Heart right ventricle (tissue), 16 donors: ENCODE results near the gene NMNAT1. TPM values are rescaled to one million over a fixed set of nuclear protein-coding genes. Genes with fewer than 3 reads are reported as not detected.
"Not testable (repeated sequence)": the region's sequence is repeated elsewhere in the genome, so short reads cannot be mapped to it uniquely, and the experiment has no call there.

ENCODE experiments used
- ATAC-seq, 8 donors: fragments of 200-7000 bp; cut with Tn5 transposase; one replicate each; pipeline ENCODE4 v1.9.1; 2020; ENCODE audit warnings: mild to moderate bottlenecking in 8 of 8, moderate library complexity in 8 of 8, moderate number of reproducible peaks in 1 of 8
- DNase-seq, 2 donors: peaks; one replicate each; pipeline ENCODE4 v3.0.0-alpha.2; 2020
- H3K27ac ChIP-seq, 10 donors: fragments of 200-600 bp; sonication (generic) in 2 of 10; one replicate each; pipeline versions ENCODE4 v1.5.0 to v1.8.0; 2020 to 2022; ENCODE audit warnings: mild to moderate bottlenecking in 3 of 10
- H3K27me3 ChIP-seq, 7 donors: fragments of 200-600 bp; one replicate each; pipeline ENCODE4 v1.8.0; 2021 to 2022; ENCODE audit warnings: mild to moderate bottlenecking in 2 of 7
- H3K36me3 ChIP-seq, 9 donors: fragments of 200-600 bp; sonication (generic) in 1 of 9; one replicate each; pipeline versions ENCODE4 v1.5.0 to v1.8.0; 2020 to 2022; ENCODE audit warnings: mild to moderate bottlenecking in 2 of 9
- H3K4me1 ChIP-seq, 9 donors: fragments of 200-600 bp; sonication (generic) in 1 of 9; one replicate each; pipeline versions ENCODE4 v1.5.0 to v1.8.0; 2020 to 2022; ENCODE audit warnings: mild to moderate bottlenecking in 4 of 9
- H3K4me3 ChIP-seq, 10 donors: fragments of 200-600 bp; sonication (generic) in 2 of 10; one replicate each; pipeline versions ENCODE4 v1.5.0 to v1.8.0; 2020 to 2022; ENCODE audit warnings: mild to moderate bottlenecking in 7 of 10, moderate library complexity in 2 of 10
- H3K9me3 ChIP-seq, 11 donors: fragments of 200-600 bp in 10 of 11; sonication (generic) in 2 of 11; one replicate each; pipeline versions ENCODE4 v1.5.0 to v1.8.0; 2013 to 2022; ENCODE audit warnings: mild to moderate bottlenecking in 2 of 11, control low read depth in 1 of 11, moderate library complexity in 1 of 11
- CTCF ChIP-seq, 9 donors: fragments of 200-600 bp; sonication (generic) in 2 of 9; IDR thresholded peaks; one replicate each; pipeline versions ENCODE4 v1.5.0 to v1.8.0; 2021 to 2022; ENCODE audit warnings: antibody characterized with exemption in 9 of 9, mild to moderate bottlenecking in 5 of 9, moderate library complexity in 1 of 9
- WGBS, 2 donors: extraction: QIAGEN DNeasy Blood & Tissue Kit; methylation state at CpG; one replicate each; pipeline ENCODE4 v1.1.7; 2013; ENCODE audit warnings: inconsistent platforms in 1 of 2; 5-methylcytosine and 5-hydroxymethylcytosine counted together
- intact Hi-C, 10 donors: fragments of 100-400 bp; cut with DNase I; formaldehyde crosslinking; loops; one replicate each; pipeline versions ENCODE4 v1.11.1 to v1.14.2; 2022
- polyA plus RNA-seq, 2 donors: library from polyadenylated mRNA; stranded (reverse); fragments of 200-250 nt; gene quantifications; one replicate each; pipeline ENCODE4 v1.2.3, GENCODE V29; 2013
- total RNA-seq, 10 donors: library from RNA; stranded (reverse); fragmentation: NEBNext Ultra II Directional in 3 of 10; extraction: Animal tissue kit (Norgen Biotek cat#: 25700) in 3 of 10; gene quantifications; one replicate each; pipeline versions ENCODE4 v1.2.1 to v1.2.4, GENCODE V29; 2021 to 2023
- donor health status: Arrhythmogenic right ventricular cardiomyopathy.
- donor health status: ischemic (EF 13 %, LVEDD 7.1; RV severe dilation, severe dysfunction).
- donor health status: healthy with polysubstance abuse.
- donor health status: DM: no; HTN: yes; CAD: no.
- donor health status: DM: no; HTN: no; CAD: no.
- donor health status: ischemic (EF 25% LVEDD 6.9; RV normal size, moderate dysfunction).
- donor health status: ischemic (EF 25% LVEDD 5.7; RV mildly dilated, moderate dysfunction).
- donor health status: healthy.
- donor health status: DM: yes; HTN: yes; CAD: no.
- donor health status: Ischemic cardiomyopathy.
- donor health status: ischemic (EF 35%, LVEDD 5.7; RV mildly dilated, moderate dysfunction).
- donor health status: nonischemic (EF 11% LVEDD 7.7; RV severe dilation, severe dysfunction).
- donor health status: DM: yes; HTN: yes; CAD: no.
- donor health status: PGD.
- donor health status: ischemic (EF 29% LVEDD 5.4; RV normal size, mild dysfunction).
- donor health status: nonischemic (EF 23%, LVEDD 6.1; RV moderate dilation, normal function).

Gene NMNAT1
- total and polyA plus RNA-seq, 12 donors = 9.6 to 23.7 (median 20.2) TPM

GRCh38 chr1:9912264-9912936 is 30.9 kb upstream of the NMNAT1 start:
- no peaks in the 10 kb centered on the region for H3K36me3 ChIP-seq
- no peak for TF ChIP-seq CTCF (IDR thresholded peaks at IDR 0.05)
- H3K27me3 ChIP-seq = no peaks in the 10 kb centered on the region
- 88 to 90% methylated on average over 12 of the region's 12 CpGs for WGBS, 2 donors
- peak overlapping the region in 6 of 10 donors; percentile 1 to 99 (median 90) for H3K27ac ChIP-seq
- ATAC-seq (no peak), DNase-seq (no peak)
- no peak overlapping the region for H3K4me3 ChIP-seq
- intact Hi-C loops = loop anchor here in 5 of 10 donors (2.0 to 10.0 kb wide), 5 partner anchors 35 to 128 kb away; no protein-coding TSS in a partner anchor
- no peaks in the 10 kb centered on the region for H3K9me3 ChIP-seq
- peaks cover 5 to 49% (median 29%) of the 10 kb centered on the region in 9 donors for H3K4me1 ChIP-seq

GRCh38 chr1:9914610-9914937 is 28.7 kb upstream of the NMNAT1 start:
- Histone ChIP-seq H3K4me1 (peaks cover 2 to 27% (median 15%) of the 10 kb centered on the region in 9 donors), H3K4me3 (no peak overlapping the region), H3K9me3 (no peaks in the 10 kb centered on the region), H3K27me3 (no peaks in the 10 kb centered on the region), H3K36me3 (no peaks in the 10 kb centered on the region), H3K27ac (peak overlapping the region in 2 of 10 donors; percentile 7 to 35)
- ATAC-seq = no peak
- DNase-seq = no peak
- intact Hi-C loops = loop anchor here in 7 of 10 donors (1.0 to 10.0 kb wide), 6 partner anchors 37 to 130 kb away; no protein-coding TSS in a partner anchor
- 36 to 50% methylated on average over 2 of the region's 2 CpGs for WGBS, 2 donors
- TF ChIP-seq CTCF (IDR thresholded peaks at IDR 0.05) = peak in 1 of 9 donors; percentile 41

GRCh38 chr1:9916452-9916851 is 26.8 kb upstream of the NMNAT1 start:
- Histone ChIP-seq H3K27me3 (no peaks in the 10 kb centered on the region), H3K9me3 (no peaks in the 10 kb centered on the region), H3K4me3 (no peak overlapping the region), H3K27ac (no peak overlapping the region), H3K36me3 (no peaks in the 10 kb centered on the region), H3K4me1 (peaks cover under 1 to 21% (median 8%) of the 10 kb centered on the region in 9 donors)
- intact Hi-C loops = loop anchor here in 2 of 10 donors (5.0 to 10.0 kb wide), 2 partner anchors 132 to 134 kb away; no protein-coding TSS in a partner anchor
- DNase-seq (no peak), ATAC-seq (no peak)
- no peak for TF ChIP-seq CTCF (IDR thresholded peaks at IDR 0.05)
- WGBS, 2 donors = 72 to 86% methylated on average over 2 of the region's 2 CpGs

GRCh38 chr1:9917495-9917894 is 25.8 kb upstream of the NMNAT1 start:
- 91 to 95% methylated on average over 3 of the region's 3 CpGs for WGBS, 2 donors
- not testable (repeated sequence) for ATAC-seq
- intact Hi-C loops = loop anchor here in 2 of 10 donors (5.0 to 10.0 kb wide), 2 partner anchors 133 to 135 kb away; no protein-coding TSS in a partner anchor

GRCh38 chr1:9917901-9918300 is 25.4 kb upstream of the NMNAT1 start:
- 94 to 97% methylated on average over 1 of the region's 1 CpG for WGBS, 2 donors
- H3K27ac ChIP-seq = no peak overlapping the region
- intact Hi-C loops = loop anchor here in 2 of 10 donors (5.0 to 10.0 kb wide), 2 partner anchors 133 to 136 kb away; no protein-coding TSS in a partner anchor
- H3K27me3 ChIP-seq = no peaks in the 10 kb centered on the region
- H3K4me1 ChIP-seq = peaks cover 0 to 23% (median 10%) of the 10 kb centered on the region in 9 donors
- no peaks in the 10 kb centered on the region for H3K9me3 ChIP-seq
- no peak for DNase-seq
- no peak for TF ChIP-seq CTCF (IDR thresholded peaks at IDR 0.05)
- H3K4me3 ChIP-seq = no peak overlapping the region
- no peaks in the 10 kb centered on the region for H3K36me3 ChIP-seq
- no peak for ATAC-seq

More at GRCh38 chr1:9917495-9917894, 25.8 kb upstream of the NMNAT1 start:
- DNase-seq, H3K4me3 ChIP-seq, H3K36me3 ChIP-seq, H3K27me3 ChIP-seq, H3K27ac ChIP-seq, H3K9me3 ChIP-seq: not testable (repeated sequence)
- H3K4me1 ChIP-seq = peaks cover 0 to 19% (median 6%) of the 10 kb centered on the region in 9 donors
